Measurements from ENCODE around the gene DNLZ.
A peak's percentile ranks its signal among the peaks of the same experiment; 100 is the strongest.

Gene DNLZ

GRCh38 chr9:136370687-136371532 lies 7.4 kb upstream of the DNLZ start:
- POLR2A ChIA-PET = interaction anchor here (0.7 to 2.7 kb wide), 5 partner anchors 8 to 42 kb away, joined by 3 to 20 read pairs (median 4); partner anchors contain the start of gene DNLZ
- Histone ChIP-seq H3K36me3 (ENCODE audit: control insufficient read depth in 2 of 2, insufficient read depth in 1 of 2, low read length in 2 of 2) (peaks cover 0 to 16% of the 10 kb centered on the region in 2 experiments; a peak in 1 of 3 replicates), H3K27ac (ENCODE audit: extremely low read depth, low read depth, low read length) (no peak overlapping the region), H3K9me3 (ENCODE audit: control insufficient read depth, insufficient read depth, low read depth, low read length) (no peaks in the 10 kb centered on the region), H3K4me3 (ENCODE audit: low read depth, low read length) (no peak overlapping the region), H3K4me1 (ENCODE audit: control insufficient read depth, insufficient read depth, low read length) (no peaks in the 10 kb centered on the region)
- CTCF ChIA-PET = interaction anchor here (0.6 to 0.7 kb wide), 2 partner anchors 16 to 58 kb away, joined by 3 to 8 read pairs; no protein-coding TSS in a partner anchor
- TF ChIP-seq ZNF548 (tag by site-specific recombination; IDR thresholded peaks at IDR 0.05) (no peak), ZNF600 (tag by site-specific recombination; IDR thresholded peaks at IDR 0.05) (peak; percentile 27; the same call in 1 of the 2 replicates), YY1 (tag by site-specific recombination; IDR thresholded peaks at IDR 0.05) (no peak), WT1 (tag by site-specific recombination; IDR thresholded peaks at IDR 0.05) (no peak), ZNF140 (tag by site-specific recombination; IDR thresholded peaks at IDR 0.05) (no peak), ZNF791 (tag by site-specific recombination; IDR thresholded peaks at IDR 0.05) (no peak)
- TF ChIP-seq, protein P1, sequence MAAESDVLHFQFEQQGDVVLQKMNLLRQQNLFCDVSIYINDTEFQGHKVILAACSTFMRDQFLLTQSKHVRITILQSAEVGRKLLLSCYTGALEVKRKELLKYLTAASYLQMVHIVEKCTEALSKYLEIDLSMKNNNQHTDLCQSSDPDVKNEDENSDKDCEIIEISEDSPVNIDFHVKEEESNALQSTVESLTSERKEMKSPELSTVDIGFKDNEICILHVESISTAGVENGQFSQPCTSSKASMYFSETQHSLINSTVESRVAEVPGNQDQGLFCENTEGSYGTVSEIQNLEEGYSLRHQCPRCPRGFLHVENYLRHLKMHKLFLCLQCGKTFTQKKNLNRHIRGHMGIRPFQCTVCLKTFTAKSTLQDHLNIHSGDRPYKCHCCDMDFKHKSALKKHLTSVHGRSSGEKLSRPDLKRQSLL (tag by site-specific recombination; IDR thresholded peaks at IDR 0.05) = peak; percentile 59; the same call in 1 of the 2 replicates

GRCh38 chr9:136370037-136370436 lies 6.5 kb upstream of the DNLZ start:
- Histone ChIP-seq H3K4me3 (ENCODE audit: low read depth, low read length) (no peak overlapping the region), H3K4me1 (ENCODE audit: control insufficient read depth, insufficient read depth, low read length) (no peaks in the 10 kb centered on the region), H3K36me3 (ENCODE audit: control insufficient read depth in 2 of 2, insufficient read depth in 1 of 2, low read length in 2 of 2) (peaks cover 0 to 7% of the 10 kb centered on the region in 2 experiments; a peak in 1 of 3 replicates), H3K27ac (ENCODE audit: extremely low read depth, low read depth, low read length) (no peak overlapping the region), H3K9me3 (ENCODE audit: control insufficient read depth, insufficient read depth, low read depth, low read length) (no peaks in the 10 kb centered on the region)
- TF ChIP-seq ZNF701 (tag by site-specific recombination; IDR thresholded peaks at IDR 0.05) = no peak
- TF ChIP-seq ZNF670 (tag by site-specific recombination; IDR thresholded peaks at IDR 0.05; ENCODE audit: low read depth) = no peak
- no peak for TF ChIP-seq ZNF423 (tag by site-specific recombination; IDR thresholded peaks at IDR 0.05)
- no peak for TF ChIP-seq ZNF654 (tag by site-specific recombination; IDR thresholded peaks at IDR 0.05; ENCODE audit: low read depth)
- no peak for TF ChIP-seq KLF16 (tag by site-specific recombination; IDR thresholded peaks at IDR 0.05)
- no peak for TF ChIP-seq ATF2 (tag by site-specific recombination; IDR thresholded peaks at IDR 0.05; ENCODE audit: low read depth)
- TF ChIP-seq ZNF416 (tag by site-specific recombination; IDR thresholded peaks at IDR 0.05) = no peak
- CTCF ChIA-PET = interaction anchor here (0.6 kb wide), 1 partner anchor 273 kb away, joined by 3 read pairs; no protein-coding TSS in a partner anchor
- POLR2A ChIA-PET = interaction anchor here (1.2 to 1.7 kb wide), 3 partner anchors 15 to 41 kb away, joined by 3 to 8 read pairs (median 3); no protein-coding TSS in a partner anchor

GRCh38 chr9:136368190-136368589 lies 4.6 kb upstream of the DNLZ start:
- POLR2A ChIA-PET = no interaction called here
- CTCF ChIA-PET = no interaction called here
- Histone ChIP-seq H3K27ac (ENCODE audit: extremely low read depth, low read depth, low read length) (no peak overlapping the region), H3K9me3 (ENCODE audit: control insufficient read depth, insufficient read depth, low read depth, low read length) (no peaks in the 10 kb centered on the region), H3K36me3 (ENCODE audit: control insufficient read depth in 2 of 2, insufficient read depth in 1 of 2, low read length in 2 of 2) (no peaks in the 10 kb centered on the region), H3K4me1 (ENCODE audit: control insufficient read depth, insufficient read depth, low read length) (no peaks in the 10 kb centered on the region), H3K4me3 (ENCODE audit: low read depth, low read length) (no peak overlapping the region)
- TF ChIP-seq ZNF341 (tag by site-specific recombination; IDR thresholded peaks at IDR 0.05; ENCODE audit: low read depth) (no peak), ZIC2 (tag by site-specific recombination; IDR thresholded peaks at IDR 0.05) (no peak), KLF1 (tag by site-specific recombination; IDR thresholded peaks at IDR 0.05) (0 out of 2 replicates have a peak, but pooled peaks have one; percentile 16), ZNF707 (tag by site-specific recombination; IDR thresholded peaks at IDR 0.05) (no peak), KLF17 (tag by site-specific recombination; IDR thresholded peaks at IDR 0.05) (0 out of 2 replicates have a peak, but pooled peaks have one; percentile 25), HOXA7 (CRISPR knock-in tag; IDR thresholded peaks at IDR 0.05; ENCODE audit: borderline replicate concordance) (no peak)
